A204.1 (cell line): ENCODE measurements around the gene ITGB2.
"Not testable (repeated sequence)": the region's sequence is repeated elsewhere in the genome, so short reads cannot be mapped to it uniquely, and the experiment has no call there.

Source experiments
- FAIRE-seq: peaks from 2 replicates; lab custom pipeline; 2012; peaks lifted over from hg19 to GRCh38; lab: Jason Lieb, UNC

The ITGB2 gene

DNA sequence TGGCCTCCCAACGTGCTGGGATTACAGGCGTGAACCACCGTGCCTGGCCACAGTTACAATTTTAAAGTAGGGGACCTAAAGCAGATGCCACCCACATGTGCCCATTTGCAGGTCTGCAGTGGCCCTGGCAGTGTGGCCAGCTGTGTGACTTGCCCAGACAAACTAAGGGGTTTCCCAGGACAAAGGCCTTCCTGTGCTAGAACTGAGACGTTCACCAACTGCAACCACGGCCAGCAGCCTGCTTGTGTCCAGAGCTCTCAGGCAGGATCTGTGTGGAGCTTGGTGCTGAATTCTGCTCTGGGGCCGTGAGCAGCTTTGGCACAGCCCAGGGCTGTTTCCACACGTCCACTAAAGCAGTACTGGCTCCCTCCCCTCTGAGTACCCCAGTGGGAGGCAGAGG, 36.6 kb downstream of the ITGB2 start:
- no peak for FAIRE-seq

DNA sequence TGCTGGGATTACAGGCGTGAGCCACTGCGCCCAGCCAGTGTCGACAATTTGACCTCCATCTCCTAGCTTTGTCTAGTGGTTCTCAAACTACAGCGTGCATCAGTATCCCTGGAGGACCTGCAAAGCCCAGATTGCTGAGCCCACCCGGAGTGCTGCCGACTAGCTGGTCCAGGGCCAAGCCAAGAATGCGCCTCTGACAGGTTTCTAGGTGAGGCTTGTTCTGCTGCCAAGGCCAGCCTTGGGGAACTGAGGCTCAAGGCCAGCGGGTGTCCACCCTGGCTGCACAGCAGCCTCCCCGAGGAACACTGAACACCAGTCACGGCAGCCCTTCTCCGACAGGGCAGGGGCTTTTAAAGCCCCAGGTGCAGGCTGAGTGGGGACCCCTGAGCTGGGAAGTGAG, 37.4 kb downstream of the ITGB2 start:
- FAIRE-seq: no peak

- no peak for FAIRE-seq
Measured at GRCh38 chr21:44881198-44881872, 39.4 kb downstream of the ITGB2 start.

DNA sequence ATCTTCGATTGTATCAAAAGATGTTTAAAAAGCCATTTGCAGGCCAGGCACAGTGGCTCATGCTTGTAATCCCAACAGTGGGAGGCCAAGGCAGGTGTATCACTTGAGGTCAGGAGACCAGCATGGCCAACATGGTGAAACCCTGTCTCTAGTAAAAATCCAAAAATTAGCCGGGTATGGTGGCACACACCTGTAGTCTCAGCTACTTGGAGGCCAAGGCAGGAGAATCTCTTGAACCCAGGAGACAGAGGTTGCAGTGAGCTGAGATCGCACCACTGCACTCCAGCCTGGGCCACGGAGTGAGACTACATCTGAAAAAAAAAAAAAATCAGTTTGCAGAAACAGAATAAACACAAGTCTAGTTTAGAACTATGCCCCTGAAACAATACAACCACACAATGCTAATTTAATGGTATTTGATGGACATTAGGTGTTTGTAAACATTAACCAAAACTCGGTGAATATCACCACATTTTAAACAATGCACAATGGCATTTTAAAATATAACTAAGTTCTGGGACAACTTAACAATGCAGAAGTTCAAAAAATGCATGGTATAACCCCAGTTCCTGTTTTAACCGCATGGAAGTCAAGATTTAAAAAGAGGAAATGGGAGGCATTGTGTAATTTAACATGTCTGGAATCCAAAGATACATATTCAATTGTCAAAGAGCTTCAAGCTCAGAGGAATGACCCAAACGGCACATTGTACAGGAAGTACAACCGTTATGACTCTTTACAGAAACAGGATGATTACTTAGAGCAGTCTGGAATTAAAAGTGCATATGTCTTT, 40.1 kb downstream of the ITGB2 start:
- FAIRE-seq: no peak

GRCh38 chr21:44879238-44879637, 41.5 kb downstream of the ITGB2 start:
- not testable (repeated sequence) for FAIRE-seq

- no peak for FAIRE-seq
Measured at GRCh38 chr21:44878053-44878982, 42.4 kb downstream of the ITGB2 start.

- FAIRE-seq: no peak
Measured at GRCh38 chr21:44876849-44877575, 43.7 kb downstream of the ITGB2 start.

GRCh38 chr21:44875316-44875700, 45.4 kb downstream of the ITGB2 start:
- no peak for FAIRE-seq

DNA sequence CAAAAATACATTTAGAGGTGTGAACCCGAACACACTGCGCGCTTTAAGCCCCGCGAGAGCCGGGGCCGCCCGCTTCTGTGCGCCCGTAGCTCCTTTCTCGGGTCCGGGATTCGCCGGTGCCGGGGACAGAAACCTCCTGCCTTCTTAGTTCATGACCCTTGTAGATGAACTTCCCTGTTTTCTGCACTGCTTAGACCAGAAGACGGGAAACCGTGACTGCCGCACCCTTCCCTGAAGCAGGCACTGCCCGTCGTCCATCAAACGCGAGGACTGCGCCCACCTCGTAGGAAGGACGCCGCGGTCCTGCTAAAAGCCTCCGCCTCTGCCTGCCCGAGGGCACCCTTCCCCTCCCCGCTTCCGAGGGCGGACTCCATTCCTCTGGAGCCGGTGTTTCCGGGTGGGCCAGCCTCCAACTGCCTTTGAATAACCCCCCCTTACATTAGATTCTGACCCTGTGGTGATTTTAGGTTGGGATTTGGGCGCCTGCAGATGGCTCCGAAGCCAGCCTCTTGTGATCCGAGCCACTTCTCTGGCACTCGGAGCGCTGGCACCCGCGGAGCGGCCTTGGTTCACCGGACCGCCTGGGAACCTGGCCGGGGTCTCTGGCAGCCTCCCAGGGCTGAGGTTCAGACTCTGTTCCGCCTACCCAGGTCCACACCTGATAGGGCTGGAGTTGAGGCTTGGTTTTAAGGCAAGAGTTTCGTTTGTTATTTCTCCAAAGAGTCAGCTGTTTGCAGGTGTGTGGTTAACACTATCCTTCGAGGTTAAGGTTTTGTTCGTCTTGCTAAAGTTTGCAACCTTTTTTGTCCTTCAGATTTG, 46.0 kb downstream of the ITGB2 start:
- no peak for FAIRE-seq

GRCh38 chr21:44874240-44874496, 46.5 kb downstream of the ITGB2 start:
- no peak for FAIRE-seq

- peak; percentile 19 for FAIRE-seq
Measured at GRCh38 chr21:44873356-44874239, 47.1 kb downstream of the ITGB2 start, which contains the start of gene PTTG1IP. Gene PTTG1IP (minus strand): TSS chr21:44873690. CDS start chr21:44873616, 74 bp downstream.

GRCh38 chr21:44872649-44873355, 47.9 kb downstream of the ITGB2 start:
- no peak for FAIRE-seq

DNA sequence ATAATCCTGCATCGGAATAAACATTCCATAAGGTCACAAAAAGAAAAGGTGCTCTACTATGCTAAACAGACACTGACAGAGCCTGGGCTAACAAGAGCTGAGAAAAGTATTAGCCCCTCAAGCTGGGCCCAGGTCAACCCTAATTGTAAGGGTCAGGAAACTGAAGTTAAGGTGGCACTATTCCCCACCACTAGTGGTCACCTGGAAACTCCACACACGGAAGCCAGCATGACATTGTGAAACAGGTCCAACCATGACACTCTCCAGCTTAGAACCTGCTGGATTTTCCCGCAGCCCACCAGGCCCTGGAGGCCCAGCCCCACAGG, 48.4 kb downstream of the ITGB2 start:
- no peak for FAIRE-seq

DNA sequence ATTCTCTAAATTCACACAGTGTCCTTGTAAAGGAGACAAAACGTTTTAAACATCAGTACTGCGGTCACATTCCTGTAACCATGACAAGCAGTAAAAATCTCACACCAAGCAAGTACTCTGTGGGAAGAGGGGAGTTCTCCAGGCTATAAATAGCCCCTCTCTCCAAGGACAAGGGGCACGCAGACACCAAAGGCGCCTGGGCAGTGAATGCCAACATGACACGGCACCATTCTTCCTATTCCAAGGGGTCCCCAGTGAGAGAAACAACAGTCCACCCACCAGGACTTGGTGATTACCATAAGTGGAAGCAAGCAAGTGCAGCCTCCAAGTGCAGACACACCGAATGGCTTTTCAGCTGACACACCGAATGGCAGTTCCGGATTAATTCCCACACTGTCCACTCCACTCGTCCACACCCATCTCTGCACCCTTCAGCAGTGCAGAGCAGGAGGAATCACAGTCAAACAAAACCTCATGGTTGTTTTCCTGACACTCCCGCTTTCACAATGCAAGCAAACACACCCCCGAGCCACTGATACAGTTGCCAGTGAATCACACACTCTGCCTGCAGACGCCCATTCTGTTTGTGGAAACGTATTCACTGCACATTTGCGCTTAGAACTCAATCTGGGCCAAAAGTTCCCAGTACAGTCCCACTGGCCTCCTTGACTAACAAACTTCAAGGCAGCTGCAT, 49.0 kb downstream of the ITGB2 start:
- no peak for FAIRE-seq

DNA sequence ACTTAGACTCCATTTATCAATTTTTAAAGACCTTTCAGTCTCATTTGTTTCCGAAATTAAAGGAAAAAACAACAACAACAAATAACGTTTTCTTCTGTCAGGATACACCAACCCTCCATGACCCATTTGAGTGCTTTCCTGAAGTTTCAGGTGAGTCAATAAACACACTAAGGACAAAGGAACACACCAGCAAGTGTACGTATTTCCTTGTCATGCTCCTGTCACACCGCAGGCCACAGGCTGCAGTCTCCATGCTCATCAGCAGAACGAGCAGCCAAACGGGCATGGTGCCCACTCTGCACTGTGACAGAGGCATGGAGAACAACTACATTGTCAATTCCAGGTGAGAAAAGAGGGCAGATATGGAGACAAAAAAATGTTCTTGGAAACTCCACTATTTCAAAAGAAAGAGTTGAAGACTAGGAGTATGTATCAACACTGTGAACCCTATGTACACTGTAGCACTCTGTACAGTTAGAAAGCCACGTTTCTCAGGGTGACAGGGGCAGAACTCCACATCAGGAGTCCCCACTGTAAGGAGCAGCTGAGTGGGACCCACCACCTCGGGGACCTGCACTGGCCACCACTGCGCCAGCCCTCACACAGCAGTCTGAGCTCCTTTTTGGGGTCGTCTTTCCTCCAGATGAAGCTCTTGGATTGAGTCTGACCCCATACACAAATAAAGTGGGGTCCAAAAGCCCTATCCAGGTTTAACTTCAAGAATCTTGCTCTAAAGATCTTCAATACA, 49.8 kb downstream of the ITGB2 start:
- FAIRE-seq: no peak

- FAIRE-seq: peak; percentile 29
Measured at GRCh38 chr21:44869781-44870747, 50.6 kb downstream of the ITGB2 start.

DNA sequence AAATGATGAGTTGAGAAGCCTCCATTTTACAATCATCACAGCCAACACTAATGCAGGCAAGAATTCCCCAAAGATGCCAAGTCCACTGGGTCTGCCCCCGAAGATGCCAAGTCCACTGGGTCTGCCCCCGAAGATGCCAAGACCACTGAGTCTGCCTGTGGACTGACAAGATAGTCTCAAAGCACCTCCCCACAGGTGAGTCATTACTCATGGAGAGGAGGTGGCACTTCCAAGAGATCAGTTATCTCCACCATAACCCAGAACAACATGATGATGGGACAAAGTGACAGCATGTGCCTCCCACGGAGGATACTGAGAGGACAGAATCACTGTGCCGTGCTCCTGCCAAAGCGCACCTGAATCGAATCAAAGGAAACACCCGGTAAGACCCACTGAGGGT, 52.0 kb downstream of the ITGB2 start:
- FAIRE-seq: no peak
